Measurements from ENCODE around the gene DLL4. TPM values are rescaled to one million over a fixed set of nuclear protein-coding genes. Genes with fewer than 3 reads are reported as not detected.

The DLL4 gene
- total RNA-seq, result under 0.01 and 0.16 TPM in 2 replicates

GRCh38 chr15:40928821-40929659, at the start of gene DLL4:
DLL4 (plus strand) TSS chr15:40929340; CDS start chr15:40929669, 329 bp downstream.

GRCh38 chr15:40893733-40894680, 35.1 kb upstream of the DLL4 start, which contains the start of gene VPS18:
VPS18 (plus strand) TSS chr15:40894450; CDS start chr15:40894769, 319 bp downstream.

DNA sequence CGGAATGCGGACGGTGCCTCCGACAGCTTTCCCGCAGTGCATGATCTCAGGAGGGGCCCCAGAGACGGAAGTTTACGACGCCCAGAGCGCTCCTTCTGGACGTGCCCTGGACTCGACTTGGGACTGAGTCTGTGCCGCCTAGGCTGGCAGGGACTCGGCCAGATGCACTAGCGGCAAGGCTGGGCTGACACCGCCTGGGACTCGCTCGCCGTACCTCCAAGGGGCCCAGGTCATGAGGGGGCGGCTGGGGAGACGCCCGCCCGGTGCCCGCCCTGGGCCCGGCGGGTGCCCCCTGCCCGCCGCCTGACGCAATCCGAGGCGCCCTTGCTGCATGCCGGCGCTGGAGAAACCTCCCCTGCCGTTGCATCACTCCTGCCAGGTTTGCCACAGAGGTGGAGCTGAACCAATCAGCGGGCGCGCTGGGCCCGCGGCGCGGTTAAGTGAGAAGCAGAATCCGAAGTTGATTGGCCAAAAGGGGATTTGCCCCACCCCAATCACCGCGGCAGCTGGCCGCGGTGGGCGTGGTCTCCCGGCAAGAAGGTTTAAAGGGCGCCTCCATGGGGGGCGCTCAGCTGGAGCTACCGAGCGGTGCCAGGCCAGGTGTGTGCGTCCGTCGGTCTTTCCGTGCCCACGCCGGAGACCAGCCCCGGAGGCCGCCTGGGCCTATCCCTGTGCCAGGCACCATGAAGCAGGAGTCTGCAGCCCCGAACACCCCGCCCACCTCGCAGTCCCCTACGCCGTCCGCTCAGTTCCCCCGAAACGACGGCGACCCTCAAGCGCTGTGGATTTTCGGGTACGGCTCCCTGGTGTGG, 24.0 kb downstream of the DLL4 start, which contains the start of gene CHAC1:
Gene CHAC1 (plus strand): TSS at position 571 of the 812 bp plus-strand sequence. CDS start 113 bp downstream, at position 684.

Other genes with a start within 250 kb of the DLL4 start
- 1.4 TPM in 2 replicates for gene RAD51, start 234.2 kb upstream of the DLL4 start, total RNA-seq
- gene RMDN3, start 174.1 kb upstream of the DLL4 start, total RNA-seq, result 15.0 and 17.4 TPM in 2 replicates
- gene GCHFR, start 165.3 kb upstream of the DLL4 start, total RNA-seq, result 1.6 and 6.3 TPM in 2 replicates
- gene C15orf62, start 159.4 kb upstream of the DLL4 start, total RNA-seq, result under 0.01 TPM in 1 of 2 replicates, not detected in the other
- gene ZFYVE19, start 122.3 kb upstream of the DLL4 start, total RNA-seq, result 23.5 and 29.2 TPM in 2 replicates
- 14.8 and 21.0 TPM in 2 replicates for gene DNAJC17, start 121.9 kb upstream of the DLL4 start, total RNA-seq
- gene PPP1R14D, start 100.6 kb upstream of the DLL4 start, total RNA-seq, result not detected in 2 replicates
- 0.09 and 0.32 TPM in 2 replicates for gene SPINT1, start 85.3 kb upstream of the DLL4 start, total RNA-seq
- gene RHOV, start 55.1 kb upstream of the DLL4 start, total RNA-seq, result 0.16 TPM in 1 of 2 replicates, not detected in the other
- gene VPS18, start 34.9 kb upstream of the DLL4 start, total RNA-seq, result 38.9 and 45.8 TPM in 2 replicates
- gene CHAC1, start 24.1 kb downstream of the DLL4 start, total RNA-seq, result 2.7 and 4.4 TPM in 2 replicates
- gene INO80, start 186.9 kb downstream of the DLL4 start, total RNA-seq, result 16.7 and 17.8 TPM in 2 replicates